ENCODE results near the gene INPP5D. TPM values are rescaled to one million over a fixed set of nuclear protein-coding genes. Genes with fewer than 3 reads are reported as not detected.

The INPP5D gene
- total RNA-seq, 1 experiment from 2014 or later: 0.74 TPM

DNA sequence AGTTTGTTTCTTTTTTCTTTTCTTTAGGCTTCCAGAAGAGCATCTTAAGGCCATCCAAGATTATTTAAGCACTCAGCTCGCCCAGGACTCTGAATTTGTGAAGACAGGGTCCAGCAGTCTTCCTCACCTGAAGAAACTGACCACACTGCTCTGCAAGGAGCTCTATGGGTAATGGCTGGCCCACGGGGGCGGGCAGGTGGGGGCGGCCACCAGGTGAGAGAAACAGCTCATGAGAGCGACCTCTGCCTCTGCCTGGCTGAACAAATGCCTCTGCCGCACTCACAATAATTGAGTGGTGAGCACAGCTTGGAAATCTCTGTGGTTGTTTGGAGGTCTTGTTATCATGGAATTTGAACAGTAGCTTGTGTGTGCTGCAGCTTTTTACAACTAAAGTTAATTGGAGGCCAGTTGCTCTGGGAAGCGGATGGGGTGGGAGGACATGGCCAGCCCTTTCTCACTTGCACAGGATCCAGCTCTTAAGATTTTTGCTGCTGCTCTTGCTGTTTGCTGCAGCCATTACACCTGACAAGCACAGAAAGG, 70.4 kb downstream of the INPP5D start:
- no peak overlapping the region for H3K27ac ChIP-seq
- ChIA-PET CTCF (no interaction called here), POLR2A (ENCODE audit: unreplicated experiment) (no interaction called here)
- TF ChIP-seq EZH2 (IDR thresholded peaks at IDR 0.05; ENCODE audit: low read depth) (no peak), CTCF (conservative IDR thresholded peaks at IDR 0.05) (no peak)
- H4K20me1 ChIP-seq (ENCODE audit: insufficient read depth): no peaks in the 10 kb centered on the region
- no peaks in the 10 kb centered on the region for H3K36me3 ChIP-seq (ENCODE audit: low read depth)
- no peak overlapping the region for H3K4me2 ChIP-seq
- no peaks in the 10 kb centered on the region for H3K79me2 ChIP-seq (ENCODE audit: low read depth)
- H3K9me3 ChIP-seq (ENCODE audit: insufficient read depth, low read depth): no peaks in the 10 kb centered on the region
- H2AFZ ChIP-seq: no peak overlapping the region
- DNase-seq: no peak
- peaks cover 29% of the 10 kb centered on the region for H3K4me1 ChIP-seq (replicated peaks; ENCODE audit: insufficient read depth)
- intact Hi-C loops (cut with micrococcal nuclease; ENCODE audit: unreplicated experiment): no loop called here
- H3K9me2 ChIP-seq (ENCODE audit: insufficient read depth): no peaks in the 10 kb centered on the region
- peaks cover 13% of the 10 kb centered on the region; the same call in 1 of the 2 replicates for H3F3A ChIP-seq (ENCODE audit: insufficient read depth, low read depth)
- no TSS peak for BruUV-seq (replicated peaks)
- no peaks in the 10 kb centered on the region for H3K27me3 ChIP-seq (ENCODE audit: insufficient read depth, low read depth)
- no peak overlapping the region for H3K4me3 ChIP-seq

DNA sequence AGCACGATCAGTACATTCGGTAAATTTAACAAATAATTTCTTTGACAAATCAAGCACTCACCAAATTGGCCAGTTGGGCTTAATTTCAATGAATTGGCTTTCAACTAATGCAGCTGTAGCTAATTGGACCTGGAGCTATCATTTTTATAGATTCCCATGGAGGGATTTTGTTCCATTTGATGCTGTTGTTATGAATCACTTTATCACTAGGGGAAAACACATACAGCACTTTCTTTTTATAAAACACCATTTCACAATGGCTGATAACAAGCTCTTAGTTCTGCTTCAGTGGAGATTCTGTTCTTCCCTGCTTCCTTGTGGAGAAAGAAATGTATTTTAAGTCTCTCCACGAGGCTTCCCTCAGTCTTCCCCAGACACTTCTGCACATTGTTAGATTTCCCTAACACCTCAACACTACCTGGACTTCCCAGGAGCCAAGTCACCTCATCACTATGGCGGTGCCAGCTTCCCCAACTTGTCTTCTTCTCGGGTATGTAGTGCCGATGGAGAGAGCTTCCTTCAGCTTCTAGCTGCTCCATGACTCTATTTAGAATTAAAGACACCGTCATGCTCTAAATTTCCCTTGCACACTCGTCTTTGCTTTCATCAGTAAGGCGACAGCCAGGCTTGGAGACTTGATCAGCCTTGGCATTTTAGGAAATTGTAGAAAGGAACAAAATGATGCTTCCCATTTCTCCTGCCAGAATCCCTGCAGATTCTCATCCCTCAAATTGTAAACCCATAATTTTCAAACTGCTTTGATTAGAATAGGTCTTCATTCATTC, 72.0 kb downstream of the INPP5D start:
- no peaks in the 10 kb centered on the region for H3K36me3 ChIP-seq (ENCODE audit: low read depth)
- ChIA-PET CTCF (no interaction called here), POLR2A (ENCODE audit: unreplicated experiment) (interaction anchor here (0.6 kb wide), 1 partner anchor 152 kb away, joined by 28 read pairs; no protein-coding TSS in a partner anchor)
- H3K9me2 ChIP-seq (ENCODE audit: insufficient read depth): no peaks in the 10 kb centered on the region
- H3K27me3 ChIP-seq (ENCODE audit: insufficient read depth, low read depth): no peaks in the 10 kb centered on the region
- peaks cover 13% of the 10 kb centered on the region; the same call in 1 of the 2 replicates for H3F3A ChIP-seq (ENCODE audit: insufficient read depth, low read depth)
- H3K79me2 ChIP-seq (ENCODE audit: low read depth): no peaks in the 10 kb centered on the region
- TF ChIP-seq CTCF (conservative IDR thresholded peaks at IDR 0.05): no peak
- no peak for TF ChIP-seq EZH2 (IDR thresholded peaks at IDR 0.05; ENCODE audit: low read depth)
- DNase-seq: peak in 1 of 2 experiments; percentile 61
- intact Hi-C loops (cut with micrococcal nuclease; ENCODE audit: unreplicated experiment): no loop called here
- H2AFZ ChIP-seq: 0 out of 2 replicates have a peak overlapping the region, but pooled peaks have one; percentile 2
- H3K27ac ChIP-seq: no peak overlapping the region
- no TSS peak for BruUV-seq (replicated peaks)
- no peak overlapping the region for H3K4me2 ChIP-seq
- H3K4me1 ChIP-seq (replicated peaks; ENCODE audit: insufficient read depth): peaks cover 29% of the 10 kb centered on the region
- H4K20me1 ChIP-seq (ENCODE audit: insufficient read depth): no peaks in the 10 kb centered on the region
- H3K4me3 ChIP-seq: no peak overlapping the region
- H3K9me3 ChIP-seq (ENCODE audit: insufficient read depth, low read depth): peaks cover 5% of the 10 kb centered on the region; the same call in 1 of the 2 replicates

DNA sequence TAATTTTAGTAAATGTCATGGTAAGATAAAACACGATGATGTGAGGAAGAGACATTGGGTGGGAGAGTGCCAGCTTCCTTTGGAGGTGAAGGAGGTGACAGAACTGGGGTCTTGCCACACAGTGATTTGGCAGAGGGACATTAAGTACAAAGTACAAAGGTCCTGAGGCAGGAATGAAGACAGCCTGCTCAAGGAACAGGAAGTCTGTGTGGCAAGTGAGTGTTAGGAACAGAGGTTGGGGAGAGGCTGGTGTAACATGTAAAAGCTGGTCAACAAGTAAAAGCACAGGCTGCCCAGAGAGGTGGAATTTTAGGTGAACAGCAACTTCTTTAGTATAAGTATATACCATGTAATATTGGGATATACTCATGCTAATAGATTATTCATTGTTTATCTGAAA, 73.1 kb downstream of the INPP5D start:
- Histone ChIP-seq H3F3A (ENCODE audit: insufficient read depth, low read depth) (peaks cover 13% of the 10 kb centered on the region; the same call in 1 of the 2 replicates), H3K4me2 (no peak overlapping the region), H2AFZ (no peak overlapping the region), H3K4me3 (no peak overlapping the region), H3K79me2 (ENCODE audit: low read depth) (no peaks in the 10 kb centered on the region), H3K27ac (no peak overlapping the region), H3K4me1 (replicated peaks; ENCODE audit: insufficient read depth) (peaks cover 25% of the 10 kb centered on the region), H3K9me3 (ENCODE audit: insufficient read depth, low read depth) (peaks cover 5% of the 10 kb centered on the region; the same call in 1 of the 2 replicates), H3K36me3 (ENCODE audit: low read depth) (no peaks in the 10 kb centered on the region), H4K20me1 (ENCODE audit: insufficient read depth) (no peaks in the 10 kb centered on the region), H3K27me3 (ENCODE audit: insufficient read depth, low read depth) (no peaks in the 10 kb centered on the region), H3K9me2 (ENCODE audit: insufficient read depth) (no peaks in the 10 kb centered on the region)
- intact Hi-C loops (cut with micrococcal nuclease; ENCODE audit: unreplicated experiment): no loop called here
- TF ChIP-seq EZH2 (IDR thresholded peaks at IDR 0.05; ENCODE audit: low read depth) (no peak), CTCF (conservative IDR thresholded peaks at IDR 0.05) (no peak)
- ChIA-PET POLR2A (ENCODE audit: unreplicated experiment) (no interaction called here), CTCF (no interaction called here)
- BruUV-seq (replicated peaks): no TSS peak
- DNase-seq: no peak

All from PC-9 (cell line).